HuH-7.5 (cell line): ENCODE measurements around the gene FHDC1.
"Not testable (repeated sequence)": the region's sequence is repeated elsewhere in the genome, so short reads cannot be mapped to it uniquely, and the experiment has no call there.

ENCODE experiments used
- DNase-seq: peaks from one replicate; pipeline ENCODE4 v3.0.0; 2011; ENCODE audit warnings: low spot score

The FHDC1 gene, protein sequence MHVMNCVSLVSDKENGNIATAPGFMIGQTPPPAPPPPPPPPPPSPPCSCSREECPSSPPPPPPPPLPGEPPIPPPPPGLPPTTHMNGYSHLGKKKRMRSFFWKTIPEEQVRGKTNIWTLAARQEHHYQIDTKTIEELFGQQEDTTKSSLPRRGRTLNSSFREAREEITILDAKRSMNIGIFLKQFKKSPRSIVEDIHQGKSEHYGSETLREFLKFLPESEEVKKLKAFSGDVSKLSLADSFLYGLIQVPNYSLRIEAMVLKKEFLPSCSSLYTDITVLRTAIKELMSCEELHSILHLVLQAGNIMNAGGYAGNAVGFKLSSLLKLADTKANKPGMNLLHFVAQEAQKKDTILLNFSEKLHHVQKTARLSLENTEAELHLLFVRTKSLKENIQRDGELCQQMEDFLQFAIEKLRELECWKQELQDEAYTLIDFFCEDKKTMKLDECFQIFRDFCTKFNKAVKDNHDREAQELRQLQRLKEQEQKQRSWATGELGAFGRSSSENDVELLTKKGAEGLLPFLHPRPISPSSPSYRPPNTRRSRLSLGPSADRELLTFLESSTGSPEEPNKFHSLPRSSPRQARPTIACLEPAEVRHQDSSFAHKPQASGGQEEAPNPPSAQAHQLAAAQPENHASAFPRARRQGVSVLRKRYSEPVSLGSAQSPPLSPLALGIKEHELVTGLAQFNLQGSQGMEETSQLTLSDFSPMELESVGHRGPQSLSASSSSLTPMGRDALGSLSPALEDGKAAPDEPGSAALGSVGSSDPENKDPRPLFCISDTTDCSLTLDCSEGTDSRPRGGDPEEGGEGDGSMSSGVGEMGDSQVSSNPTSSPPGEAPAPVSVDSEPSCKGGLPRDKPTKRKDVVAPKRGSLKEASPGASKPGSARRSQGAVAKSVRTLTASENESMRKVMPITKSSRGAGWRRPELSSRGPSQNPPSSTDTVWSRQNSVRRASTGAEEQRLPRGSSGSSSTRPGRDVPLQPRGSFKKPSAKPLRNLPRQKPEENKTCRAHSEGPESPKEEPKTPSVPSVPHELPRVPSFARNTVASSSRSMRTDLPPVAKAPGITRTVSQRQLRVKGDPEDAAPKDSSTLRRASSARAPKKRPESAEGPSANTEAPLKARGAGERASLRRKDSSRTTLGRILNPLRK

DNA sequence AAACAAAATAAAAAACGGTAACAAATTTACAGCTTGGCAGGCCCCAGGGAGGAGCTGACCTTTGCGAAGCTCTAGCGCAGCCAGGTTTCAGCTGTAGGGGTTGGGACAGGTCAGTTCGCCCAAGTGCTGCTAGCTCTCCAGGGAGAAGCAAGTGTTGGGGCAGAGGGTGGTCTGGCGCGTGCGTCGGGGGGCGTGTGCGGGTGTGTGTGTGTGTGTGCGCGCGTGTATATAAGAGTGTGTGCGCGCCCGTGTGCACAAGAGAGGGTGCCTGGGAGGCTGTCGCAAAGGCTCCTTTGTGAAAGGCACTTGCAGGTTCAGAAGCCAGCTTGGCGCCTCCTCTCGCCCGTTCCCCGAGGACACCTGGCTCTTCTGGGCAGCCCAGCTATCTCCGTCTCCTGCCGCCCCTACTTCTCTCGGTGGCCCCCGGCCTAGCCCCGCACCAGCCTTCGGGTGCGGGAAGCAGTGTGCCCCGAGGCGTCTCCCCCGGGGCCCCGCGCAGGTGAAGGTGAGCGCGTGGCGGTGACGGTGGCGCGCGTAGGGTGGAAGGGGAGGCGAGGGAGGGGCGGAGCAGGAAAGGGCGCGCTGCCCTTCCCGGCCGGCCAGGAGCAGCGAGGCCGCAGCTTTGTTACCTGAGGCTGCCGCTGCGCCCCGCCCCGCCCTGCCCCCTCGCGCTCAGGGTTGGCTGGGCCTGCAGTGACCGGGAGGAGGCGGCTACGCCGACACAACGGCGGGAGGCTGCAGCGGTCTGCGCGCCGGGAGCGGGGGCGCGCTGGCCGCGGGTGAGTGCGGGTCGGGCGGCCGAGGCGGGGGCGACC lies at the start of gene FHDC1:
Gene FHDC1, plus strand, starts transcription at position 693 of the 815 bp plus-strand sequence. CDS start 6,735 bp downstream, outside the sequence.
- DNase-seq = peak; percentile 65

DNA sequence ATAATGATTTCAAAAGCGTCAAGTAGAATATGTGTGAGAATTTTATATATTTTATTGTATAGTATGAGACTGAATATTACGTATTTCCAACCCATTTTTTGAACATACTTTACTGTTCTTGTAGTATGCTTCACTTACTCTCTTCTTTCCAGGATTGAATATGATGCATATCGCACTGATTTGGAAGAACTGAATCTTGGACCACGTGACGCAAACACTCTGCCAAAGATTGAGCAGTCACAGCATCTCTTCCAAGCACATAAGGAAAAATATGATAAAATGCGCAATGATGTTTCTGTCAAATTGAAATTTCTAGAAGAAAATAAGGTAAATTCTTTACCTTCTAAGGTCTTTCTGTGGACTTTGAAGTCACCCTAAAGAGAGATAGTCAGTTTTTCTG lies 48.1 kb upstream of the FHDC1 start:
- DNase-seq = no peak

DNA sequence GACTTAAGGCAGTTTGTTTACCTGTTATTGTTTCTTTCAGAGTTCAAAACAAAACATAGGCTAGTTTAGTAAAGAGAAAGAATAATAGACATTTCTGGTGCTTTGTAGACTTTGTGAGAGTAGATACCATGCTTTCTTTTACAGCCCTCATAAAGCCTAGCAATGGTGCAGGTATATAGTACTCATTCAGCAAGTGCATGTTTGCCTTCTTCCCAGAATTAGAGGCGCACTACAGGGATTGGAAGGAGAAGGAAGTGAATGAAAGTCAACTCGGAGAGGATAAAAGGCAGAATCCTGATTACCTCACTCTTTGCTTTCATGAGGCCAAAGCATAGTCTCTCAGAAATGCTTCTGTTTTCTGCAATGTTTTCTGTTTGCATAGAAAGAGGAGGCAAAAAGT lies 43.1 kb upstream of the FHDC1 start:
- no peak for DNase-seq

DNA sequence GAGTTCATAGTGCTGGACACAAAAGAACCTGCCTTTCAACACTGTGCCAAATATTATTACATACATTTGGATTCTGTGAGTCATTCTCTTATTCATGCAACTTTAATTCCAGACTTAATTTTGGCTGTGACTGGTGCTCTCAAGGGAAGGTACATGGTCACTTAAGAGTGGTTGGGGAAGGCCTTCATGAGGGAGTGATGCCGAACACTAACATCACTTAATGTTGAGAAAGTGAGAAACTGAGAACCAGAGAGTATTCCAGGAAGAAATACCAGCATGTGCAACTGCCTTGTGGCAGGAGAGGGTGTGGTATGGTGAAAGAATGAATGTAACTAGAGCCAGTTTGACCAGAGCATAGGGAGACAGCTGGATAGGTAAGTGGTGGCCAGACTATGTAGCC lies 41.5 kb upstream of the FHDC1 start:
- no peak for DNase-seq

DNA sequence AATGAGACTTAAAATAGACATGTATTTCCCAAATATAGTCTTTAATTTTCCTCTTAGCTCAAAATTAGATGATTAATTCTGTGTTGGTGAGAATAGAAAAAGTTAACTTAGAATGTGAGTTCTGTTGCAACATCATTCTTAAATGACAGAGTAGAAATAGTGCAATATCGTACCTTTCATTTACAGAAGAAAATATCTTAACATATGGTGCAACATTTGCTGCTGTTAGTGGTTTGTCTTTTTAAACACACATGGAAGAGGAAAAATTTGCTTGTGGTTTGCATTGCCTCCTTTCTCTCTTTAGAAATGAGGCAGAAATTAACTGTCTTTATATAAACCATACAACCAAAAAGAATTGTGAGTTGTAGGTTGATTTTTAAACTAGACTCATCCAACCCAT lies 39.3 kb upstream of the FHDC1 start:
- no peak for DNase-seq

DNA sequence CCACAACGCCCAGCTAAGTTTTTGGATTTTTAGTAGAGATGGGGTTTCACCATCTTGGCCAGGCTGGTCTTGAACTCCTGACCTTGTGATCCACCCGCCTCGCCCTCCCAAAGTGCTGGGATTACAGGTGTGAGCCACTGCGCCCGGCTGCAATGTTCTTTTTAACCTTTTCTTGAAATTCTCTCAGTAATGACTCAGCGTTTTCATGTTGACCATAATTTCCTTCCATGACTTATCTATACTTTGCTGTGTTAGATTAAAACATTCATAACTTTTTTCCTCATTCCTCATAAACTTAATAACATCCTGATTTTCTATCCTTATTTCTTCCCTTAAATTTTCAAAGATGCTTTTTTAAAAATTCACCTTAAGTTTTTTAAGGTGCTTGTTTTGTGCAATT lies 38.0 kb upstream of the FHDC1 start:
- DNase-seq = not testable (repeated sequence)

DNA sequence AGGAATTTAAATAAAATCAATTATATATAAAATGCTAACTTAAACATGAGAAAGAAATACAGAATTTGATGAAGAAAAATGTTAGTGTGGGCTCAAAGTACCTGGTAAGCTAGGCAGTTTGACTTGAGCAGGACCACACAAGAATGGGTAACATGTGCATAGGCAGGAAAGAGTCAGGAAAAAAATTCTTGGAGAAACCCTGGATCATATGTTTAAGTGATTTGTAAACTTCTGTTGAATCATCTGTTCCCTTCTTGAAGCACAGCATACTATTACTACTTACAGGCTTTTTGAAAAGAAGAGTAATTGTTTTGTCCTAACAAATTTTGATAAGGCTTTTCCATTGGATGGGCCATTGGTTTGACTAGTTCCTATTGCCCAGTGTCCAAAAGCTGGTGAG lies 37.5 kb upstream of the FHDC1 start:
- no peak for DNase-seq

DNA sequence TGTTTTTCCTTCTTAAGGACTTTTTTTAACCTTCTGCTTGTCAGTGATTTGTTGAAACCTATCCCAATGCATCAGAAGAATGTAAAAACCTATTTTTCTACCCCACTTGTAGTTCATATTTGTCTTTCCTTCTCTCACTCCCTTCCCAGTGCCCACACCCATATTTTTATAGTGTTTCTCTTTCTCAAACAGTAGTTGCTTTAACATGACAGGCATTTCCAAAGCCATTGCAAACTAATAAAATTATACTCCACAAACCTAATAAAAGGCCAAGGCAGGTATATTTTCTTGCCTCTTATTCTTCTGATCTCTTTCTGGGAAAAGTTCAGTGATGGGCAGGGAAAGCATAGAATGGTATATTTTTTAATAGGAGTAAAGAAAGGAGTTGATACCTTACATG lies 35.7 kb upstream of the FHDC1 start:
- DNase-seq = no peak

DNA sequence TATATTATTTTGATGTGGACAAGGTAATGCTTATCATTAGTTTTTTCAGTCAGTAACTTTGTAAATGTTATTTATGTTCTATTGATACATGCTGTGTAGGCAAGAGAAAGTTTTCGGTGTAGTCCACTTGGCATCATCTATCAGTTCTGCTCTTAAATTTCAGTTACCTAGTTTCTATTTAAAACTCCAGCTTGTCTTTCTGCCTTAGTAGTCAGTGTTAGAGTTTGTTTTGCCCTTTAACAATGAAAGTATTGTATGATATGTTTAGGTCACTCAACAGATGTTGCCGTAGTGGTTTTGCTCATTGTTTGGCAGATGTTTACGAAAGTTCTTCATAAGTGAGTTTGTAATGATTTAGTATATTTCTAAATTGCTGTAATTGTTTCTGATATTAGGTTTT lies 34.9 kb upstream of the FHDC1 start:
- no peak for DNase-seq

DNA sequence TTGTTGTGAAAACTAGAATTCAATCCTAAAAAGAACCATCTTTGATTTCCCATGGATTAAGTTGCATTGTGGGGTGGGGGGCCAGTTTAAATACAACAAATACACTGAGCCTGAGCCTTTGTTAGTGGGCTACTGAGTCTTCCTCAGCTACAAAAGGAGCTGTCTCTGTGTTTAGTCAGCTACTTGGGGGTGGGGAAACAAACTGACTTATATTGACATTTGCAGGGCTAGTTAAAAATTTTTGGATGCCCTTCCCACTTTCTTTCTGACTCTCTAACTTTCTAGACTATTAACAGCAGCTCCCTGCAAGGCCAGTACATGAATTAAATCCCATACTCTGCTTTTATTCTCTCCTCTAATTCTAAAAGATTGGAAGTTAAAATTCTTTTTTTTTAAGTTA lies 32.5 kb upstream of the FHDC1 start:
- DNase-seq = no peak

DNA sequence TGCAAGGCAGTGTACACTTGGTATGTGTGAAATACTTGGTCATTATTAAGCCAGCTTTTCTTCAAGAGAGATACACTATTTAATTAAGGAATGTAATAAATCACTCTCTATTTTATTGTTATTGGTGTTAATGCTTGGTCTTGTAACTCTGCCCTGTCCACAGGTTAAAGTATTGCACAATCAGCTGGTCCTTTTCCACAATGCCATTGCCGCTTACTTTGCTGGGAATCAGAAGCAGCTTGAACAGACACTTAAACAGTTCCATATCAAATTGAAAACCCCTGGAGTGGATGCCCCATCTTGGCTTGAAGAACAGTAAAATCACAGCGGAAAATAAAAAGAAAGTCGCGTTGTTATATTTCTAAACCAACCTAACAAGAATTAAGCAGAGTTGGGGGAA lies 26.2 kb upstream of the FHDC1 start:
- DNase-seq = no peak

DNA sequence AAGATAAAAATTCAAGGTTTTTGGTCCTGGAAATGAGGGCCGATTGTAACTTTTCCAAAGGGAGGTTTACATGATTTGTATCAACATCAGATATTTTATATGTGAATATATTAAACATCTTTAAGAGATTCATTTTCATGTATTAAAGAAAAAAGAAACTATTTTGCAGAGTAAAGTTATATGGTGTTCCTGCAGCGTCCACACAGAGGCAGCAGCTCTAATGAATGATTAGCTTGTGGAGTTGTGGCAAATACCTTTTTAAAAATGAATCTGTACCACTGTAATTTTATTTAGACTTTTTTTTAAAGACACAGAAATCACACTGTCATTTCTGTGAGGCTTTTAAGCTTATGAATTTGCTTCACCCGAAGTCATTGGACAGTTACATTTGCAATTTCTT lies 25.6 kb upstream of the FHDC1 start:
- DNase-seq = no peak

DNA sequence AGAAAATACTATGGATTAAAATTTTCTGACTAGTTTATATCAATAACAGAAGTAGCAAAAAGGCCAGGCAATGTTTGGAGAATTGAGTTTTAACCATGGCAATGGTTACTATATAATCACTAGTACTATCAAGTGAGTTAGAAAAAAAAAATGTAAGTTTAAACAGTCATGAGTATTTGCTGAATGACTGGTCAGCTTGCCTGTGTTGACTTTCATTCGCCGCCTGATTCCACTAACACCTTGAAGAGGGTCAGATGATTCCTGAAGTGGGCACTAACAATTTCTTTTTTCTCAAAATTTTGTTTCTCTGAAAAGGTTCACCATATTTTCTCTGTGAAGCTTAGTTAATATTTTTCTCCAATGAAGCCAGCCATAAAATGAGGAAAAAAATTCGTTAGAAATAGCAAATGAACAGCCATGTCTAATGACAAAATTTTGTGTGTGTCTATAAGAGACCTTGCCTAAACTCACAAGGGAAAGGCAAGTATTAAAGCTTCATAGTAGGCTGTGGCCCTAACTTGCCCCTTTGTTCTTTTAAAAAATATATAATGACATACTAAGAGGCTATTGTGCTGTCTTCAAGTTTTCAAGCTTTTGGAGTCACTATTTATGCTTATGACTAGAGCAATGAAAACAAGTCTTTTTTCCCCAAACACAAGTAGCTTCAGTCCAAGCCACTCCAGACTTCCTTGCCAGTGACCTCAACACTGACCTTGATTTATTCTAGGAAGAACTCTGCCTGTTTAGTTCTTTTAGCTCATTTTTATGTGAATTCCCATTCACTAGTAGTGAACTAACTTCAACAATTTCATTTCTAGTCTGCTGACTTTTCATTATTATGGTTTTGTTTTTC lies 18.4 kb upstream of the FHDC1 start:
- no peak for DNase-seq

DNA sequence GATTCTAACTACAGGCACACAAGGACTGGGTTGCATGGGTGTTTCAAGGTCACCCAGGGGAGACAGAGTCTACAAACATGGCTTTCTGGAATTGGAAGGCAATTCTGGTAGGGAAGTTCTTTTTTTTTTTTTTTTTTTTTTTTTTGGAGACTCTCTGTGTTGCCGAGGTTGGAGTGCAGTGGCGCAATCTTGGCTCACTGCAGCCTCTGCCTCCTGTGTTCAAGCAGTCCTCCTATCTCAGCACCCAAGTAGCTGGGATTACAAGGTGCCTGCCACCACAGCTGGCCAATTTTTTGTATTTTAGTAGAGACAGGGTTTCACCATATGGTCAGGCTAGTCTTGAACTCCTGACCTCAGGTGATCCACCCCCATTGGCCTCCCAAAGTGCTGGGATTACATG lies 16.3 kb upstream of the FHDC1 start:
- DNase-seq = no peak

DNA sequence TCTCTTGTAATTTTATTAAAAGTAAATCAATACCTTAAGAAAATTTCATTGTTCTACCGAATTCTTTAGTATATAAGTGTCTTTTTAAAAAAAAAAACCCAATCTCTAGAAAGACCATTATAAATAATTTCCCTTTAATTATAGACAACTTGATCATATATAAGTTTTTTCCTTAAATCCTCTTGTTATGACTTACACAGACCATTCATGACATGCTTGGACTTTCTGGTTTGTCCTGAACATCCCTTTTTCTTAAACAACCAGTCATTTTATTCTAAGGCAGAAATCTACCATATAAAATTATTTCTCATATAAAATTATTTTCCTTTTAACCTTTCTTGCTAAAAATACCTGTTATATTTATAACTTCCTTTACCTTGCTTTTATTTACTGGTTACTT lies 15.4 kb upstream of the FHDC1 start:
- DNase-seq = no peak

DNA sequence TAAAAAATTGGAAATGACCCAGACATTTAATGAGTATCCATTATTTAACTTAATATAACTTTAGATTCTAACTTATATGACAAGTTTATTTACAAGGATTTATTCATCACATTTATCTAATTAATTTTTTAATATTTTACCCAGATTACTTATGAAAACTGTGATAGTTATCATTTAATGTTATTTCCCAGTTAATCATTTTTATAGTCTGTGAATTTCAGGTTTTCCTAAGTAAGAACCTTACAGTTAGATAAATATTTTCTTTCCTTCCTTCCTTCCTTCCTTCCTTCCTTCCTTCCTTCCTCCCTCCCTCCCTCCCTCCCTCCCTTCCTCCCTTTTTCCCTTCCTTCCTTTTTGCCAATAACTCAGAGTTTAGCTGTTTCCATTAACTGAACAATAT lies 14.8 kb upstream of the FHDC1 start:
- DNase-seq = no peak

DNA sequence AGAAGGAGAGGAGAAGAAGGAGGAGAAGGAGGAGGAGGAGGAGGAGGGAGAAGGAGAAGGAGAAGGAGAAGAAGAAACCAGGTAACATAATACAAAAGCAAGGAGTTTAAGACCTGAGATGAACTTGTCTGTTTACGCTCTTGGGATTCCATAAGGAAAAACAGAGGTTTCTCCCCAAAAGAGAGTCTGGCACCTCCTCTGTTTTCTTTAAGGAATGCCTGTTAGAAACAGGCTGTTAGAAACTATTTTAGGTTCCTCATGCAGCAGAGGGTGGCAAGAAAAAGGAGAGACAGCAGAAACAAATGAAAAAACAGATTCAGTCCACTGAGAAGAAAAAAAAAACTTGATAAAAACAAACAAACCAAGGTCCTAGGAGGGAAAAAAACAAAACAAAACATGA lies 10.3 kb upstream of the FHDC1 start:
- DNase-seq = no peak

DNA sequence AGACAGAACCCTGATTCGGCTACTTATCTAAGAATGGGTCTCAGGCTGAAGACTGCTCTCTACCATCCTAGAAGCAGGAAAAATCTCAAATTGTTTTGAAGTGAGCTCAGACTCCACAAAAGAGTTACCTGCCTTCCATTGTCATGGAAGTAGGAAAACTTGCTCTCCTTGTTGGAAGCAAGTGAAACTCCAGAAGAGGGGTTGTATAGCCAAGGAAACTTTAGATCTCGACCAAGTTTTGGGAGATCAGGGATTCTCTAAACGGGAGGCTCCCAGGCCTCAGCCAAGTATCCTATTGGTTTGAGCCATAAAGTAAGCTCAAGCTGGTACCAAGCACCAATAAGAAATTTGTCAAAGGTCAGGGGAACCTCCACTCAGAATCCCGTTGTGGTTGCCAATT lies 9.2 kb upstream of the FHDC1 start:
- no peak for DNase-seq

DNA sequence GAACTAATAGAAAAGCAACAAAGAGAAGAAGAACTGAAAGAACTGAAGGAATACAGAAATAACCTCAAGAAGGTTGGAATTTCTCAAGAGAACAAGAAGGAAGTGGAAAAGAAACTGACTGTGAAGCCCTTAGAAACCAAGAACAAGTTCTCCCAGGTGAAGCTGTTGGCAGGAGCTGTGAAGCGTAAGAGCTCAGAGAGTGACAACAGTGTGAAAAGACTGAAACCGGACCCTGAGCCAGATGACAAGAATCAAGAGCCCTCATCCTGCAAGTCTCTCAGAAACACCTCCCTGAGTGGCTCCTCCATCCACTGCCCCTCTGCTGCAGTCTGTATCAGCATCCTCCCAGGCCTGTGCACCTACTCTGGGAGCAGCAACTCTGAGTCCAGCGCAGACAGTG lies 8.4 kb upstream of the FHDC1 start:
- no peak for DNase-seq

DNA sequence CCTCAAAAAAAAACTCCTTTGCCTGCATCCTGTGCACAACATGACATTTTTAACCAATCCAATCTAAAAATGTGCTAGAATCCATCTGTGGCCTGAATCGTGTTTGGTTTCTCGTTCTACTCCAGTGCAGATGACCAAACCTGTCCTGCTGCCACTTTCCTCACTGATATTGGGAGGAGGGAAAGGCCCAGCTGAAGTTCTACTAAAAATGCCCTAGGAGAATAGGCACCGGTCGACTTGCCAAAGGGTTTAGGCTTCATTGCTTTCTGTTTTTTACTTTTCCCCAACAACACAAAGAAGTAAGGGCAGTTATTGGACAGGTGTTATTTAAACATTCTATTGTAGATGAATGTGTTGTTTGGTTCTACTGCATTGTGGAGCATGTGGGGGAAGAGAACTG lies 7.8 kb upstream of the FHDC1 start:
- DNase-seq = no peak

DNA sequence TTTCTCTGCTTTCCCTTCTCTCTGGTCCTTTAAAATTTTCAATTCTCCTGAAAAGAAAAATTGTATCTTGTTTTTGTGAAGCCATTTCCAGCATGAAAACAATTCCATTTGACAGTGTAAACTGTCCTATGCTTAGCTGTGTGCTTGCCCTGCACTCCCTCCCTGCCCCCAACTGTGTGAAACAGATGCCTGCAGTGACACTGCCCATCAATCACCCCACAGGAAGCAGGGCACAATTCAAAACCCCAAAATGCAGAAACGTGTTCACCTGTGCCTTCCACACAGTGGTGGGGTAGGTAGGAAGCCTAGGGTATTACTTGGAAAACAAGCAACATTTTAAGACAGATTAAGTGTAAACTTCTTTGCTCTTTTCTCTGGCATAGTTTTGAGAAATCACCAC lies 6.2 kb upstream of the FHDC1 start:
- no peak for DNase-seq
